NK-92 (cell line): Measurements from ENCODE around the gene DUS1L.

Experiments
- DNase-seq: peaks from one replicate; lab custom pipeline; 2025; ENCODE audit not compliant: unreplicated experiment; lab: John Stamatoyannopoulos, UW

DUS1L gene

GRCh38 chr17:82088838-82089722 lies 23.5 kb upstream of the DUS1L start:
- DNase-seq = no peak

GRCh38 chr17:82087961-82088837 lies 22.6 kb upstream of the DUS1L start:
- DNase-seq = no peak

- no peak for DNase-seq
Observed at GRCh38 chr17:82086941-82087906, 21.6 kb upstream of the DUS1L start.

DNA sequence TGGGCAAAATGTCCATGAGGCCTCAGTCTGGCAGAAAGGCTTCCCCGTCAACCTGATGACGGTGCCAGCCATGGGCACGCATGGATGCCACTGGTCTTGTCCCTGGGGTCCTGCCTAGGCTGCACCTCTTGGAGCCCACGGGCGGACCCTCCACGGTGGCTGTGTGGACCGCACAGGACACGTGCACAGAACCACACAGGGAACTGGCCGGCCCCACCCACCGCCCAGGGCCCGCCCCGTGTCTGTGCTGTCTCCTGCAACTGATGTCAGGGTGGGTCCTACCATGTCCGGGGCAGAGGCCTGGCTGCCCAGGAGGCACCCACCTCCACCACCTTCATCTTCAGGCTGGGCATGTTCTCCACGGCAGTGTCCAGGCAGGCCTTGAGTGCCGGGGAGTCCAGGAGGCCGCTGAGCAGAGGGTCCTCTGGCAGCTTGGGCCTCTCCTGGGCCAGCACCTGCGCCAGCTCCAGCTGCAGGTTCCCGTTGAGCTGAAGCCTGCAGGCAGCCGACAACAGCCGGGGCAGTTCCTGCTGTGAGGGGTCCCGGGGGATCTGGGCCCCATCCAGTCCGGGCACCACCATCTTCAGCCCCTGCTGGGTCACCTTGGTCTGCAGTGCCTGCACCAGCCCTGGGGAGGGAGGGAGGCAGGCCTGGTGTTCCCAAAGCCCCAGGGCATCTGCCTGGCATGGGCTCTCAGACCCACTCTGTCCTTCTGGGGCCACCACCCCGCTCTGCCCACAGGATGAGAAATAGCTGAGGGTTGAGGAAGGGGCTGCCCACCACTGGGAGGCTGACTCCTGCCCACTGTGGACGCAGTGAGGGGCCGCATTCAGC lies 20.5 kb upstream of the DUS1L start:
- no peak for DNase-seq

DNA sequence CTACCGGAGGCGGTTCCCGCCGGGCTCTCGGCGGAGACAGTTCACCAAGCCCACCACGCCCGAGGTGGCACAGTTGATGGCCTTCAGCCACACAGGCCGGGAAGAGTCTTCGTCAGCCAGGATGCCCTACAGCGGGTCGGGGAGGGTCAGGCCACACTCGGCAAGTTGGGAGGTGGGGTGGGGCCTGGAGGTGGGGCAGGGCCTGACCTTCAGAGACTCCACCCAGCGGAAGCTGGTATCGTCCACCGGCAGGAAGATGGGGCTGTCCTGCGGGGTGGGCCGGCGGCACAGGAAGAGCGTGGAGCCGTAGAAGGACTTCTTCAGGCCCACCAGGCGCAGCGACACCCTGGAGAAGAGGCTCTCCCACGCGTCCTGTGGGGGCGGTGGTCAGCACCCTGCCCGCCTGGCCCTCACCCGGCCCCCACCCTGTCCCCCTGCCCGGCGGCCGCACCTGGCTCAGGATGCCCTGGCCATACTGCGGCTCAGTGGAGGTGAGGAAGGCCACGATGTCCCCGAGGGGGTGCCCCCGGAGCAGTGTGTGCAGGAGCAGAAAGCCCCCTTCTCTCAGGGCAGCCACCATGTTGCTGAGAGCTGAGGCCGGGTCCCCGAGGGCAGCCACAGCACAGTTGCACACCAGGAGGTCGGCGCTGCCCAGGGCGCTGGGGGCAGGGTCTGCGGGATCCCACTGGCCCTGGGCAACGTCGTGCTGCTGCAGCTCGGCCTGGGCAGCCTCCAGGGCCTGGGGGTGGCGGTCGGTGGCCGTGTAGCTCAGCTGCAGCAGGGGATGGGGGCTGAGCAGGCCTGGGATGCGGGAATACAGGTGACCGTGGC lies 19.6 kb upstream of the DUS1L start:
- DNase-seq = no peak

DNA sequence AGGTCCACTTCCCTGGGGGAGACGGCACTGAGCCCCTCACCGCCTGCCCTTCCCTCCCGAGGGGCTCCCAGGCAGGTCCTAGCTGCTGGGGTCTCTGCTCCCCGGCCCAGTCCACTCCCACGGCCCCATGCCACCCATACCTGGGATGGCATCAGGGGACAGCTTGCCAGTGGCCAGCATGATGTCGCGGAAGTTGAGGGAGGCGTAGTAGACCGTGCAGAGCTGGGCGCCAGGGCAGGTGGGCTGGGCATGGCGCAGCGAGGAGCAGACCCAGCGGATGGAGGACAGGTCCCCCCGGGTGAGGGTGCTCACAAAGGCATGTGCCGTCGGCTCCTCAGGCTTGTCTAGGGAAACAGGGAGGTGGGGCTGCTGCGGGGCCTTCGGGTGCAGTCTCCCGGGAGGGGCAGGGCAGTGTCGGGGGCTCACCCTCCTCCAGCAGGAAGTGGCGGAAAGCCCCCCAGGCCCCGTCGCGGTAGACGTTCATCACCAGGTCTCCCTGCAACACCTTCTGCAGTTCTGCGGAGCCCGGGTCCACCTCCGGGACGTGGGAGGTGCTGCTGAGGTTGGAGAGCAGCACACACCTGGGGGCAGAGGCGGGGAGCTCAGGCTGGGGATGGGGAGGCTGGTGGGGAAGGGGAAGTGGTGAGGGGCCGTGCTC lies 18.9 kb upstream of the DUS1L start:
- no peak for DNase-seq

DNA sequence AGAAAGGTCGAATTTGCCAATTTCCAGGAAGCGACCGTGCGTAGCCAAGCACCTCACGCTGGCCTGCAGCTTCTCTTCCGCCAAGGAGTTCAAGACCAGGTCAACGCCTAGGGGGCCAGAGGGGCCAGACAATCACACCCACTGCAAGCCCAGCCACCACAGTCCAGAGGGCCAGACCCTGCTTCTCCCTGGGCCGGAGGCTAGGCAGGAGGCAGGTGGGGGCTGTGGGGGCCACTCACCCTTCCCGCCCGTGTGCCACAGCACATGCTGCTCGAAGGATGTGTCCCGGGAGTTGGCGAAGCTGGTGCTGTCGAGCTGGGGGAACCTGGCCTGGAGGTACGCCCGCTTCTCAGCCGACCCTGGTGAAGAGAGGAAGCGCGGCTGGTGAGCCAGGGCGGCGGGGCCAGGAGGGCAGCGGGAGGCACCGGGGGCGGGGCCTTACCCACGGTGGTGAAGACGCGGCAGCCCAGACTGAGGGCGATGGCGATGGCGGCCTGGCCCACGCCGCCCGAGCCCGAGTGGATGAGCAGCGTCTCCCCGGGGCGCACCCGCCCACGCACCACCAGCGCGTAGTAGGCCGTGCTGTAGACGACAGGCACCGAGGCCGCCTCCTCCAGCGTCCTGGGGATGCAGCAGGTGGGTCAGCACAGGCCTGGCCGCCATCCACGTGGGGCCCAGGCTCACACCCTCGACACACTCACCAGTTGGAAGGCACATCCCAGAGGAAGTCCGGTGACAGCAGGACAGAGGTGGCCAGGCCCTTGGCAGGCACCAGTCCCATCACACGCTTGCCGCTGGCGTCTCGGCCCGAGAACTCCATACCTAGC lies 18.1 kb upstream of the DUS1L start:
- DNase-seq = no peak

- DNase-seq = no peak
Observed at GRCh38 chr17:82083009-82083408, 17.4 kb upstream of the DUS1L start.

DNA sequence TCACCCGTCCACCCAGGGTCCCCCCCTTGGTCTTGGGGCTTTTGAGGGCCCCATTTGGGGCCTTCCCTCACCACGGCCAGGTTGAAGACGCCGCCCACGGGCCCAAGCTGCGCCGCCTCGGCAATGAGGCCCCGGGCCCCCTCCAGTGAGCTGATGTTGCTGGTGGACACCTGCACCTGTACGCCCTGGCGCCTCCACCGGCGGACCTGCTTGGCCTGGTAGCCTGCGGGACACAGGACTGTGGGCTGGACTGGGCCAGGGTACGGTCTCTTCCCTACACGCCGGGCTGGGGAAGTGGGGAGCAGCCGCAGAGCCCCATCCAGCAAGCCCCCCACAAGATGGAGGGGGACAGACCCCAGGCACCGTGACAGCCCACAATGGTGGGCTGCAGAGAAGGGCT lies 16.9 kb upstream of the DUS1L start:
- DNase-seq = no peak

DNA sequence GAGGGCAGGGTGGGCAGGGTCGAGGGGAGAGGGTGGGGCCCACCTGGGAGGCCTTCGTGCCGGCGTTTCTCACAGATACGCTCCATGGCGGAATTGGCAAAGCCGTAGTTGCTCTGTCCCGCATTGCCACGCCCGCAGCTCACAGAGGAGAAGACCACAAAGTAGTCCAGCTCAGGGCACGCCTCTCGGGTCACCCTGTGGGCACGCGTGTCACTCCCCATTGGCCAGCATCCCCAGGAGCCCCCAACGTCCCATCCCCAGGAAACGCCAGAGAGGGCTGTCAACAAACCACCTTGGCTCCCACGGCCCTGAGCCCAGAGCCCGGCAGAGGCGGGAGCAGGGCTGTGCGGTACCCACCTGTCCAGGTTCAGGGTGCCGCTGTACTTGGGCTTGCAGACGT lies 16.4 kb upstream of the DUS1L start:
- no peak for DNase-seq

GRCh38 chr17:82081546-82081945 lies 15.9 kb upstream of the DUS1L start:
- DNase-seq = no peak

DNA sequence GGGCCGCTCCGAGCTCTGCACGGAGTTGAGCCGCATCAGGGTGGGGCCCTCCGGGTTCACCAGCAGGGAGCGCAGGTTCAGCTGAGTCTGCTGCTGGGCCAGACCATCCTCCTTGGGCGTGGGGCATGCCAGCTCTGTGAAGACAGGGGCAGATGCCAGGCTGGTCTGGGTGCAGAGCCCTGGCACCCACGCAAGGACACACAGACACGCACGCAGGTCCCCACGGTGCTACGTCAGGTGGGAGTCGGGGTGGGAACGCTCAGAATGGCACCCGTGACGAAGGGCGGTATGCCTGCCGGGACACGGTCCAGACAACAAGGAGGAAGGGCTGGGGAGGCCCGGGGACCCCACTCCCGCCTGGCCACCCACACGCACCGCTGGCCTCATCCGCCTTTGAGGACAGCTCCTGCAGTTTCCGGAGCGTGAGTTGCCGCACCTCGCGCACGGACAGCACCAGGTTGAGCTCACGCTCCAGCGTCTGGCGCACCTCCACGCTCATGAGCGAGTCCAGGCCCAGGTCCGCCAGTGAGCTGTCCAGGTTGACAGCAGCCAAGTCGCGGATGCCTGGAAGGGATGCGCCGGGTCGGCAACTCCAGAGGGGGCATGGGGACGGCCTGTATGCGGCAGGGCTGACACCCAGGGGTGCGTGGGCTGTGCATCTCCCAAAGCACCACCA lies 15.3 kb upstream of the DUS1L start:
- no peak for DNase-seq

- no peak for DNase-seq
Observed at GRCh38 chr17:82080048-82080788, 14.6 kb upstream of the DUS1L start.

DNA sequence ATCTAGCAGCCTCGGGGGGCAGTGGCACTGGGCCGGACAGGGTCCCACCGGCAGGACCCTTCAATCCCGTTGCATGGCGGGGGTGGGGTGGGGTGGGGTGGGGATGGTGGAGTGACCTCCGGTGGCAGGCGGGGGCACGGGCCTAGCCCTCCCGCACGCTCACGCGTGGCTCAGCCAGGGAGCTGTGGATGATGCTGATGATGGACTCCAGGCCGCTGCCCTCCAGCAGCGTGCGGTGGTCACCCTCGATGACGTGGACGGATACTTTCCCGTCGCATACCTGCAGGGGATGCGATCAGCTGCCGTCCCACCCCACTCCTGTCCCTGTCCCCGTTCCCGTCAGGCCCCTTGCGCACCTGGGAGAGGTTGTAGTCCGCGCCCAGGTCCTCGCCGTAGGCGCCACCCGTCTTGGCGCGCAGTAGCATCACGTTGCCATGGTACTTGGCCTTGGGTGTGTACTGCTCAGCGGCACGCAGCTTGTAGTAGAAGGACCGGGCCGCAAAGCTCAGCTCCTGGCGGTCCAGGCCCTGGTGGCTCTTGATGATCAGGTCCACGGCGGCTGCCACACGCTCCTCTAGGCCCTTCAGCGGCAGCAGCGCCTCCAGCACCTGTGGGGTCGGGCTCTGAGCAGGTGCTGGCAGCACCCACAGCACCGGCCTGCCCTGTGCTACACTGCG lies 13.5 kb upstream of the DUS1L start:
- no peak for DNase-seq

DNA sequence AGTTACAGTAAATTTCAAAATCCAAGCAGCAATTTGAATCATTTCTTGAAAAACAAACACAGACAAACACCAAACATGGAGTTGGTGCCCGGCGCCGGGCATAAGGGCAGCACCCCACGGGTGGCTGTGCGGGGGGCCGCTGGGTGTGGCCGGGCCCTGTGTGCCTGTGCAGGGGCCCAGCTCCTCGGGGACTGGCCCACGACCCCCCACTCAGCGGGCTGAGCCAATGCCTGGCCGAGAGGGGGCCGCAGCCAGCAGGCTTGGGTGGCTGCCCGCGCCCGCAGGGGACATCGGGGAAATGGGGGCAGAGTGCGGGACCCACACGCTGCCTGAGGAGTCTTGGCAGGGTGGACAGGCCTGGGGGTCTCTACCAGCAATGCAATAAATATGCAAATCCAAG lies 12.8 kb upstream of the DUS1L start:
- no peak for DNase-seq
